Ecto neural progenitor cell (in vitro differentiated cells): Measurements from ENCODE around the gene SLC25A22.

Experiments used
- DNase-seq: peaks from one replicate; pipeline ENCODE4 v3.0.0-alpha.2; 2018; ENCODE audit warnings: low spot score

SLC25A22 gene

GRCh38 chr11:788953-789940 lies 8.8 kb downstream of the SLC25A22 start:
- DNase-seq = no peak

GRCh38 chr11:788009-788640 lies 10.0 kb downstream of the SLC25A22 start:
- no peak for DNase-seq

- no peak for DNase-seq
Measured at GRCh38 chr11:787084-787675, 10.9 kb downstream of the SLC25A22 start.

GRCh38 chr11:786235-787083 lies 11.6 kb downstream of the SLC25A22 start:
- DNase-seq = no peak

- DNase-seq = peak; percentile 90
Measured at GRCh38 chr11:783581-784015, 14.5 kb downstream of the SLC25A22 start.

- no peak for DNase-seq
Measured at GRCh38 chr11:782264-783174, 15.6 kb downstream of the SLC25A22 start.

- no peak for DNase-seq
Measured at GRCh38 chr11:779955-780532, 18.0 kb downstream of the SLC25A22 start.

GRCh38 chr11:778976-779954 lies 18.8 kb downstream of the SLC25A22 start:
- DNase-seq = peak; percentile 40

GRCh38 chr11:777288-778255 lies 20.5 kb downstream of the SLC25A22 start, which contains the start of gene GATD1:
TSS of gene GATD1 (minus strand) at chr11:777487. CDS start at chr11:777462, 25 bp downstream.
- DNase-seq = peak; percentile 96

- no peak for DNase-seq
Measured at GRCh38 chr11:776561-777287, 21.4 kb downstream of the SLC25A22 start.

GRCh38 chr11:776263-776560 lies 21.9 kb downstream of the SLC25A22 start:
- DNase-seq = no peak

GRCh38 chr11:774873-775592 lies 23.0 kb downstream of the SLC25A22 start:
- peak; percentile 50 for DNase-seq

- DNase-seq = no peak
Measured at GRCh38 chr11:773830-774229, 24.3 kb downstream of the SLC25A22 start.

GRCh38 chr11:773425-773824 lies 24.7 kb downstream of the SLC25A22 start:
- no peak for DNase-seq

- DNase-seq = no peak
Measured at GRCh38 chr11:772429-773390, 25.4 kb downstream of the SLC25A22 start.
